ENCODE measurements around the gene TMEM132D. TPM values are rescaled to one million over a fixed set of nuclear protein-coding genes. Genes with fewer than 3 reads are reported as not detected.

Gene TMEM132D
- total RNA-seq, 1 experiment from 2014 or later = 1.4 TPM

- ChIA-PET CTCF (no interaction called here), POLR2A (no interaction called here)
- H3K4me1 Mint-ChIP-seq = no peaks in the 10 kb centered on the region
- H3K4me3 Mint-ChIP-seq = no peak overlapping the region
- peaks cover 20% of the 10 kb centered on the region for H3K27me3 Mint-ChIP-seq (ENCODE audit: low read depth)
- ATAC-seq (no peak), DNase-seq (ENCODE audit: low spot score) (no peak)
- peaks cover 92% of the 10 kb centered on the region for H3K9me3 Mint-ChIP-seq
- H3K27ac Mint-ChIP-seq = no peak overlapping the region
- peaks cover 76% of the 10 kb centered on the region for H3K36me3 Mint-ChIP-seq
- no peak for TF ChIP-seq E2F4 (CRISPR knock-in tag; IDR thresholded peaks at IDR 0.05; ENCODE audit: borderline replicate concordance, low read depth)
- no peak for TF ChIP-seq IRF2 (CRISPR knock-in tag; IDR thresholded peaks at IDR 0.05; ENCODE audit: borderline replicate concordance, low read depth)
- TF ChIP-seq SP1 (CRISPR knock-in tag; conservative IDR thresholded peaks at IDR 0.05) = no peak
- no peak for TF ChIP-seq USF1 (CRISPR knock-in tag; IDR thresholded peaks at IDR 0.05)
- TF ChIP-seq JAZF1 (CRISPR knock-in tag; IDR thresholded peaks at IDR 0.05) = no peak
- no peak for TF ChIP-seq ZNF138 (CRISPR knock-in tag; conservative IDR thresholded peaks at IDR 0.05)
- TF ChIP-seq HMGA2 (CRISPR knock-in tag; IDR thresholded peaks at IDR 0.05) = no peak
- TF ChIP-seq TEAD1 (CRISPR knock-in tag; IDR thresholded peaks at IDR 0.05) = no peak
These were observed 609.0 kb downstream of the TMEM132D start for GRCh38 chr12:129294868-129295267.

GRCh38 chr12:129279771-129280170, 624.1 kb downstream of the TMEM132D start:
- CTCF ChIA-PET = no interaction called here
- DNase-seq (ENCODE audit: low spot score) (no peak), ATAC-seq (no peak)
- Mint-ChIP-seq H3K27me3 (ENCODE audit: low read depth) (peaks cover 12% of the 10 kb centered on the region), H3K4me1 (no peaks in the 10 kb centered on the region), H3K4me3 (no peak overlapping the region), H3K36me3 (peaks cover 82% of the 10 kb centered on the region), H3K27ac (no peak overlapping the region), H3K9me3 (peaks cover 83% of the 10 kb centered on the region)
- POLR2A ChIA-PET = no interaction called here
- TF ChIP-seq ZNF263 (CRISPR knock-in tag; IDR thresholded peaks at IDR 0.05; ENCODE audit: low read depth) = no peak
- no peak for TF ChIP-seq ATF1 (CRISPR knock-in tag; IDR thresholded peaks at IDR 0.05)
- no peak for TF ChIP-seq FOXK1 (CRISPR knock-in tag; IDR thresholded peaks at IDR 0.05)
- TF ChIP-seq ZNF232 (CRISPR knock-in tag; IDR thresholded peaks at IDR 0.05) = no peak
- no peak for TF ChIP-seq EMX1 (CRISPR knock-in tag; IDR thresholded peaks at IDR 0.05)
- TF ChIP-seq MYBL2 (CRISPR knock-in tag; IDR thresholded peaks at IDR 0.05) = no peak
- TF ChIP-seq ZBTB43 (CRISPR knock-in tag; IDR thresholded peaks at IDR 0.05) = no peak
- TF ChIP-seq SMAD3 (CRISPR knock-in tag; IDR thresholded peaks at IDR 0.05; ENCODE audit: borderline replicate concordance) = no peak
- TF ChIP-seq USF1 (CRISPR knock-in tag; IDR thresholded peaks at IDR 0.05) = no peak
- no peak for TF ChIP-seq CTCF (IDR thresholded peaks at IDR 0.05)
- TF ChIP-seq KAT7 (CRISPR knock-in tag; IDR thresholded peaks at IDR 0.05; ENCODE audit: borderline replicate concordance) = no peak
- TF ChIP-seq ERG (CRISPR knock-in tag; IDR thresholded peaks at IDR 0.05) = no peak
- no peak for TF ChIP-seq ZBTB21 (CRISPR knock-in tag; IDR thresholded peaks at IDR 0.05; ENCODE audit: borderline replicate concordance)
- no peak for TF ChIP-seq USF2 (CRISPR knock-in tag; IDR thresholded peaks at IDR 0.05)
- no peak for TF ChIP-seq ZSCAN18 (CRISPR knock-in tag; IDR thresholded peaks at IDR 0.05)
- no peak for TF ChIP-seq STAT6 (CRISPR knock-in tag; conservative IDR thresholded peaks at IDR 0.05; ENCODE audit: low read depth)
- TF ChIP-seq RORB (CRISPR knock-in tag; IDR thresholded peaks at IDR 0.05) = no peak

Measured in WTC11 (cell line).